GM21825 (cell line): ENCODE data around the gene RTCB.
A peak's percentile ranks its signal among the peaks of the same experiment; 100 is the strongest.

Experiments
- ATAC-seq: cut with Tn5 transposase; IDR thresholded peaks from one replicate; pipeline ENCODE4 v1.9.1; 2021; ENCODE audit warnings: mild to moderate bottlenecking, moderate library complexity; ENCODE audit not compliant: unreplicated experiment

The RTCB gene

DNA sequence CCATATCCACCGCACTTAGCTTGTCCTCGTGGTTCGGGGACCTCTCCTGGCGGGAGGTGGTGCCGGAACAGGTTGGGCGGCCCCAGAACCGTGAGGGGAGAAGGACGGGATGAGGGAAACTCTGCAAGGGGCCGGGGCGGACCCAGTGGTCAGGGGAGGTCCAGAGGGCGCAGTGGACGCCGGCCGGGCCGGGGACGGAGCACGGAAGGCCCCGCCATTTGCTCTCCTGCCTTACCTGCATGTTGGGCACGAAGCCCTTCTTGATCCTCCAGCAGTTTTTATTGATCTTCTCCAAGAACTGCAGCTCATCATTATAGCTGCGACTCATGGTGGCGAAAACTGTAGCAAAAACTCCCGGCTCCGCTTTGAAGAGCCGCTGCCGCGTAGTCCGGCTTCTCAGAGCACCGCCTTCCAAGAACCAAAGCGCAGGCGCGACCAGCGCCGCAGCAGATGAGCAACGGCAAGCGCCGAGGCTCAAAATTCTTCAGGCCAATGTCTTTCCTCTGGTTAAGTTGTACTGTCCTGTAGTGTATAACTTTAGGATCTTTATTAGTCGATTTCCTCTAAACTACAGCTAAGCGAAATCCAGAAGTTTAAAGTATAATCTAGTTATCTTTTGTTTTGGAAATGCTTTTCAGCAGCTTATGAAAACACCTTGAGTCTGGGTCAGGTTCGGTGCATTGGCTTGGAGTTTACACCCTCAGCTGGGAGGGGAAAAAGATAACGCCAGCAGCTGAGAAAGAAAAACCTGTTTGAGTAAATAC is at the start of gene RTCB:
RTCB (minus strand) TSS at position 419 of the 764 bp plus-strand sequence; CDS start at position 328, 91 bp downstream.
- peak; percentile 58 for ATAC-seq

DNA sequence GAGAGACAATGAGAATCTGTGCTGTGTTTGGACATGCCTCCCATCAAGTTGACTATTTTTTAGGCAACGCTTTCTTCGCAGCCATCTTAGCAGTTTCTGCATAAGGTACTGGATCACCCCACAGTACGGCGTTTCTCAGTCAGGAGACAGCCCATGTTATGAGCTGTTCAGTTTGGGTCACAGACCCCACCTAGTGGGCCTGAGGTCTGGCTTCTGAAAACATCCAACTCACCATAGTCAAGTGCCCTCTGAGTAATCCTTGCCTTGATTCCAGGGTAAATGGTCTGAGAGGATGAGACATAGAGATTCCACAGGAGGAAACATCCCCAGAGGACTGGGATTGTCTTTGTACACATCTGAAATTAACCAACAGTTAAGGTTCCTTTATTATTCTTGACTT is 45.0 kb upstream of the RTCB start:
- ATAC-seq: no peak

GRCh38 chr22:32448980-32449379 is 36.9 kb upstream of the RTCB start:
- no peak for ATAC-seq

DNA sequence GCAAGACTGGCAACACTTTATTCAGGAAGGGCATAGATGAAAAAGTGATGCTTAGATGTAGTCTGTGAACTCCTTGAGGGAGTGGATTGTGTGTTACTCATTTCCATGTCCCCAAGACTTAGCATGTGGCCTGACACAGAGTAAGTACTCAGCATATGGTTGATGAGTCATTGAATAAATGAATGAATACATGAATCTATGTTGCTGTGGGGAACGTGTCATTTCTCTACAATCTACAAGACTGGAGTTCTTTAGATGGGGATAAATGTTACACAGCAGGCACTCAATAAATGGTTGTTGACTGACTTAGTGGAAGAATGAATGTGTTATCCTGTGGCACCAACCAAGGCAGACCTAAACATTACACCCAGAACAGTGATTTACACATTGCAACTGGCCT is 34.3 kb upstream of the RTCB start:
- no peak for ATAC-seq

GRCh38 chr22:32444068-32444467 is 32.0 kb upstream of the RTCB start:
- ATAC-seq: no peak

GRCh38 chr22:32430352-32430751 is 18.3 kb upstream of the RTCB start:
- ATAC-seq: no peak

GRCh38 chr22:32426881-32427280 is 14.8 kb upstream of the RTCB start:
- no peak for ATAC-seq

DNA sequence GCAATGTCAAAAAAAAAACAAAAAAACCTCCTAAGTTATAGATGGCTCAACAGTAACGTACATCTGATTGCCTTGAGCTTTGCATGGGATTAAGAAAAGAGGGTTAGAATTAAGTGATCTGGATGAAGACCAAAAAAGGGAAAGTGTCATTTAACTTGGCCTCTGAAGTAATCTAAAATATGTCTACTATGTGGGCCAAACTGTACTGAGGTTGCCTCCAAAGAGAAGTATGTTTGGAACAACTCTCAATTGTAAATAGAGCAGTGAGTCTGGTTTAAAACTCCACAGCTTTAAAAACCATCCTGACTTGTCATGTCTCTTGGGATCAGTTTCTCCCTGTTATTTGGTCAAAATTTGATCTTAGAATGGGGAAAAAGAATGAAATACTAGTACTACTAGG is 11.6 kb upstream of the RTCB start:
- ATAC-seq: no peak

DNA sequence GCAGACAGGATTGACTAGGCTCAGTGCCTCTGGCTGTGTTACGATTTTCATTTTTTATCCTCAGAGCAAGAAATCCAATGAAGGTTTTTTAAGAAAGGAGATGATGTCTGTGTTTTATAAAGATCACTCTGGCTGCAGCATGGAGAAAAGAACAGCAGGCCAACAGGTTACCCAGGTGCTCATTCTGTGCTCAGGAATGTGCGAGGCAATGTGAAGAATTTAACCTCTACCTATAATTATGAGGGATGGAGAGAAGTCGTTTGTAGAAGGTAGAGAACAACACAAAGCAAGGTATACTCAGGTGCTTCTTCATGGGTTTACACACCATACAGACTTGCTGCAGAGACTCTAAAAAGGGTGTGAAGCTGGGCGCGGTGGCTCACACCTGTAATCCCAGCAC is 10.0 kb upstream of the RTCB start:
- no peak for ATAC-seq

DNA sequence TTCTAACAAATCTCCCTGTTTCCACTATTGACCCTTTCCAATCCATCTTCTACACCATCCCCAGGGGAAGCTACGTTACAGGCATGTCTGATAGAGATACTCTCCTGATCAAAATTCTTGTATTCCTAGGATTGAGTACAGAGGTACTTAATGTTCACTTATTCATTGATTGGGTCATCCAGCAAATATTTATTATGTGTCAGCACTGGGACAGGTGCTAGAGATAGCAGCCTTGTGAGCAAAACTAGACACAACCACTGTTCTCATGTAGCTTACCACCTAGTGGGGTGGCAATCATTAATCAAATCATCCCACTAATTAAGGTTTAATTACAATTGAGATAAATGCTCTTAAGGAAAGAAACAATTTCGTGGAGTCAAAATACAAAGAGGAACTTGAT is 9.4 kb upstream of the RTCB start:
- ATAC-seq: no peak

- no peak for ATAC-seq
These were observed 5.9 kb upstream of the RTCB start for GRCh38 chr22:32417906-32418305.

- ATAC-seq: no peak
These were observed 4.6 kb upstream of the RTCB start for GRCh38 chr22:32416556-32417085.

DNA sequence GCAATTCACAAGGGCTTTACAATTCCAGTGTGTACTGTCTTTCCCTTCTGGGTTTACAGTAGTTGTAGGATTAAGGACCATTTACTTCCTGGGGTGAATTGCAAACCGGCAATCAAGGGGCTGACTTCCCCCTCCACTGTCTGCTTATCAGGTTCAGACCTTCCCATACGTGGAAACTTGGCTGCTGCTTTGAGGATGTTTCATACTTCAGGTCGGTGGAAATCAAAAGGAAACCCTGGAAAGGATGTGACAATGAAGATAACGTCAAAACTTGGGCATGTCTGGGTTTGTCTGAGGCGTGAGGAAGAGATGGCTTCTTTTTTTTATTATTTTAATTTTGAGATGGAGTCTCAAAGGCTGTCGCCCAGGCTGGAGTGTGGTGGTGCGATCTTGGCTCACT is 2.1 kb upstream of the RTCB start:
- ATAC-seq: no peak

DNA sequence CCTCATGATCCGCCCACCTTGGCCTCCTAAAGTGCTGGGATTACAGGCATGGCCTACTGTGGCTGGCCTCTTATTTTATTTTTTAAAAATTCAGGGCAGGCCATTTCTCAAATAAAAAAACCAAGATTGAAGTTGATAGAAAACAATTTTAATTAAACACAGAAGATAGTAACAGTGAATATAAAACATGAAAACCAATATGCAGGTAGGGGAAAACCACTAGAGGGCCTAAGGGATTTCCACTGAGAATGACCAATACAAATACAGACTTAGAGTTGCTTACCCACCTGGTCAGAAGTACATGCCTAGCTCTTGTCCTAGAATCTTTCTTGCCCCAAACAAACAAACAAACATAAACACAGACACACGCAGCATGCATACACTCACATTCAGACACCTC is 1.7 kb upstream of the RTCB start:
- ATAC-seq: no peak

- no peak for ATAC-seq
These were observed 645 bp downstream of the RTCB start for GRCh38 chr22:32411402-32411801.

GRCh38 chr22:32410459-32410858 is 1.6 kb downstream of the RTCB start:
- no peak for ATAC-seq

DNA sequence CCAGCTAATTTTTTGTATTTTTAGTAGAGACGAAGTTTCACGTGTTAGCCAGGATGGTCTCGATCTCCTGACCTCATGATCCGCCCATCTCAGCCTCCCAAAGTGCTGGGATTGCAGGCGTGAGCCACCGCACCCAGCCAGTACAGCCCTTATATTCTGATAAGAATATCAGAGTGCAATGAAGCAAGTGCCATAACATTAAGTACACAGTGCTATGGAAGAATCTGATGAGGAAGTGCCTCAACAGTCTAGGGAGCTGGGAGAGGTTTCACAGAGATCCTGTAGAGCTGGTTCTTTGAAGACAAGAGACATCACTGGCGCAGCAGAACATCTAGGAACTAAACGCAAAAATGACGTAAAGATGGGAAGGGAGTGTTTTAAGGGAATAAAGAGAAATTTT is 2.1 kb downstream of the RTCB start:
- no peak for ATAC-seq

DNA sequence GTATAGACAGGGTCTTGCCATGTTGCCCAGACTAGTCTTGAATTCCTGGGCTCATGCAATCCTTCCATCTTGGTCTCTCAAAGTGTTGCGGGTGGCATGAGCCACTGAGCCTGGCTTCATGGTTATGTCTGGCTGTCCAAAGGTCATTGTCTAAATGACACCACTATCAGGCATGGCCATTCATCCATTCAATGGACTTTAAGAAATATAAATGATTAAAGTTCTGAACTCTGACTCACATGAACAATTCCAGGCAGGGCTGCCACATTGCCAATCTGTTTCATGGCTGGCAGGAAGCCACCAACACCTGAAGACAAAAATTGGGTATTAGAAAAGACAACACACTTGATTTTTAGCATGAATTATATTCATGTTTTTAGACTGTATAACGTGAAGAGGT is 4.1 kb downstream of the RTCB start:
- no peak for ATAC-seq

GRCh38 chr22:32407312-32407711 is 4.7 kb downstream of the RTCB start:
- peak; percentile 40 for ATAC-seq

GRCh38 chr22:32404021-32404420 is 8.0 kb downstream of the RTCB start:
- ATAC-seq: no peak

- ATAC-seq: no peak
These were observed 10.6 kb downstream of the RTCB start for GRCh38 chr22:32401486-32401885.

DNA sequence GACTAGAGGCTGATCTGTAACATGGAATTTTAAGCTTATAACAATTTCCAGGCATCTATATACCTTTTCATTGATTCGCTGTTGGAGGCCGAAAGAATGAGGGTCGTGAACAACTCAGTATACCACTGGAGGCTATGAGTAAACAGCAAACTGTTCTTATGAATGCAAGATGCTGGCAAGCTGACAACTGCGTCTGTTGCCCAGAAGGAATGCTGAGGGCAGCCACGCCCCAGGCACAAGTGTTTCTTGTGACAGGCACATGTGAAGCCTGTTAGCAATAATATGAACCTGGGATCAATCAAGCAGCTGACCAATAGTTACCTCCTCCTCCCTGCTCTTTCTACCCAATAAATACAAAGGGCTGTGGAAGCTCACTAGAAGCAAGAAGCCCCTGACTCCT is 15.3 kb downstream of the RTCB start:
- ATAC-seq: no peak

GRCh38 chr22:32396255-32396654 is 15.8 kb downstream of the RTCB start:
- no peak for ATAC-seq
